Colonic mucosa (tissue), 4 donors: ENCODE measurements around the gene IER5L. TPM values are rescaled to one million over a fixed set of nuclear protein-coding genes. Genes with fewer than 3 reads are reported as not detected.

Source experiments
- DNase-seq: peaks from one replicate; pipeline ENCODE4 v3.0.0-alpha.2; 2020
- H3K27ac ChIP-seq: fragments of 200-600 bp; one replicate; pipeline ENCODE4 v1.8.0; 2021
- H3K27me3 ChIP-seq: fragments of 200-600 bp; one replicate; pipeline ENCODE4 v1.8.0; 2021
- H3K36me3 ChIP-seq: fragments of 200-600 bp; one replicate; pipeline ENCODE4 v1.8.0; 2021
- H3K4me1 ChIP-seq: fragments of 200-600 bp; one replicate; pipeline ENCODE4 v1.8.0; 2021; ENCODE audit warnings: mild to moderate bottlenecking
- H3K4me3 ChIP-seq: fragments of 200-600 bp; one replicate; pipeline ENCODE4 v1.8.0; 2021
- H3K9ac ChIP-seq, 2 donors: one replicate each; pipeline ENCODE4 v1.7.0; 2013; ENCODE audit warnings: control low read depth in 2 of 2, low read depth in 2 of 2, low read length in 2 of 2
- H3K9me3 ChIP-seq: fragments of 200-600 bp; one replicate; pipeline ENCODE4 v1.8.0; 2021
- intact Hi-C: fragments of 100-400 bp; cut with DNase I; formaldehyde crosslinking; loops from one replicate; pipeline ENCODE4 v1.14.1; 2022
- total RNA-seq, 2 donors: library from RNA; stranded (reverse); fragmentation: NEBNext Ultra II Directional in 1 of 2; extraction: Animal tissue kit (Norgen Biotek cat#: 25700) in 1 of 2; gene quantifications; one replicate each; pipeline ENCODE4 v1.2.1, GENCODE V29; 2021
- TF ChIP-seq, protein P1 (sequence below): fragments of 200-600 bp; IDR thresholded peaks from one replicate; pipeline ENCODE4 v1.8.0; 2022; ENCODE audit warnings: antibody characterized with exemption, mild to moderate bottlenecking
- donor health status: healthy.
- donor health status: DM: no; HTN: no; CAD: no.
- donor health status: DM: no; HTN: no; CAD: no.

The IER5L gene
- total RNA-seq, 2 donors from 2014 or later = 9.1 to 9.6 TPM

DNA sequence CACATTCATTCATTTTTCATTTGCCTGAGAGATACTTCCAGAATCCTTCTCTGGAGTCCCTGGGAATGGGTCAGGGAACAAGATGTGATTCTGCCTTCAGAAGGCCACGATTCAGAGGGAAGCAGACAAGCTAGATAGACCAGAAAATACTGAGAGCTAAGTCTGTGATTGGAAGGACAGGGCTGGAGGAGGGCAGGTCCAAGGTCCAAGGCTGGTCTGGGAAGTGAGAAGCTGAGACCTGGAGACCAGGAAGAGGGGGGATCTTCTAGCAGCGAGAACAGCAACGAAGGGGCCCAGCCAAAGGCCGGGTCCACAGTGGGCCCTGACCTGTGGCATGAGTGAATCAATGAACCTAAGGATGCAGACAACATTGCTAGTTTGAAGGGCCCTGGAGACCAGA, 4.1 kb upstream of the IER5L start:
- Histone ChIP-seq H3K9ac (no peak overlapping the region), H3K27ac (peak overlapping the region; percentile 30), H3K27me3 (no peaks in the 10 kb centered on the region), H3K9me3 (no peaks in the 10 kb centered on the region), H3K4me3 (no peak overlapping the region), H3K4me1 (peaks cover 31% of the 10 kb centered on the region), H3K36me3 (no peaks in the 10 kb centered on the region)
- TF ChIP-seq, protein P1, sequence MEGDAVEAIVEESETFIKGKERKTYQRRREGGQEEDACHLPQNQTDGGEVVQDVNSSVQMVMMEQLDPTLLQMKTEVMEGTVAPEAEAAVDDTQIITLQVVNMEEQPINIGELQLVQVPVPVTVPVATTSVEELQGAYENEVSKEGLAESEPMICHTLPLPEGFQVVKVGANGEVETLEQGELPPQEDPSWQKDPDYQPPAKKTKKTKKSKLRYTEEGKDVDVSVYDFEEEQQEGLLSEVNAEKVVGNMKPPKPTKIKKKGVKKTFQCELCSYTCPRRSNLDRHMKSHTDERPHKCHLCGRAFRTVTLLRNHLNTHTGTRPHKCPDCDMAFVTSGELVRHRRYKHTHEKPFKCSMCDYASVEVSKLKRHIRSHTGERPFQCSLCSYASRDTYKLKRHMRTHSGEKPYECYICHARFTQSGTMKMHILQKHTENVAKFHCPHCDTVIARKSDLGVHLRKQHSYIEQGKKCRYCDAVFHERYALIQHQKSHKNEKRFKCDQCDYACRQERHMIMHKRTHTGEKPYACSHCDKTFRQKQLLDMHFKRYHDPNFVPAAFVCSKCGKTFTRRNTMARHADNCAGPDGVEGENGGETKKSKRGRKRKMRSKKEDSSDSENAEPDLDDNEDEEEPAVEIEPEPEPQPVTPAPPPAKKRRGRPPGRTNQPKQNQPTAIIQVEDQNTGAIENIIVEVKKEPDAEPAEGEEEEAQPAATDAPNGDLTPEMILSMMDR = no peak
- DNase-seq = peak; percentile 69
- intact Hi-C loops = no loop called here

DNA sequence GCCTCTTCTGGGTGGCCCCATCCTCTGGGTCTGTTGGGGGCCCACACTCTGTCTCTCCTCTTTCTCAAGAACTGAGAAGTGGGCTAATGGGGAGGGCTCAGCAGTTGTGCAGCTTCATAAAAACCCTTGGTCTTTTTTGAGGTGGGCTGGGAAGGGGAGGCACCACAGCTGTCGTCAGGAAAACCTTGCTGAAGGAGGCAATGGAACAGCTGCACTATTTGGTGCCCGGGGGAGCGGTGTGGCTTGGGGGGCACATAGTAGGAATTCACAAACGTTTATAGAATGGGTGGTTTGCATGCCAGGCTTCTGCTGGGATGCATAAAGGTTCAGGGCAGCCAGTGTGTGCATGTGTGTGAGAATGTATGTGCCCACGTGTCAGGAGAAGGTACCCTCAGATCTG, 3.2 kb upstream of the IER5L start:
- H3K27me3 ChIP-seq = no peaks in the 10 kb centered on the region
- intact Hi-C loops = no loop called here
- H3K27ac ChIP-seq = peak overlapping the region; percentile 58
- no peak for DNase-seq
- TF ChIP-seq, protein P1 = no peak
- H3K9me3 ChIP-seq = no peaks in the 10 kb centered on the region
- H3K4me3 ChIP-seq = no peak overlapping the region
- no peaks in the 10 kb centered on the region for H3K36me3 ChIP-seq
- H3K4me1 ChIP-seq = peaks cover 31% of the 10 kb centered on the region
- no peak overlapping the region for H3K9ac ChIP-seq

DNA sequence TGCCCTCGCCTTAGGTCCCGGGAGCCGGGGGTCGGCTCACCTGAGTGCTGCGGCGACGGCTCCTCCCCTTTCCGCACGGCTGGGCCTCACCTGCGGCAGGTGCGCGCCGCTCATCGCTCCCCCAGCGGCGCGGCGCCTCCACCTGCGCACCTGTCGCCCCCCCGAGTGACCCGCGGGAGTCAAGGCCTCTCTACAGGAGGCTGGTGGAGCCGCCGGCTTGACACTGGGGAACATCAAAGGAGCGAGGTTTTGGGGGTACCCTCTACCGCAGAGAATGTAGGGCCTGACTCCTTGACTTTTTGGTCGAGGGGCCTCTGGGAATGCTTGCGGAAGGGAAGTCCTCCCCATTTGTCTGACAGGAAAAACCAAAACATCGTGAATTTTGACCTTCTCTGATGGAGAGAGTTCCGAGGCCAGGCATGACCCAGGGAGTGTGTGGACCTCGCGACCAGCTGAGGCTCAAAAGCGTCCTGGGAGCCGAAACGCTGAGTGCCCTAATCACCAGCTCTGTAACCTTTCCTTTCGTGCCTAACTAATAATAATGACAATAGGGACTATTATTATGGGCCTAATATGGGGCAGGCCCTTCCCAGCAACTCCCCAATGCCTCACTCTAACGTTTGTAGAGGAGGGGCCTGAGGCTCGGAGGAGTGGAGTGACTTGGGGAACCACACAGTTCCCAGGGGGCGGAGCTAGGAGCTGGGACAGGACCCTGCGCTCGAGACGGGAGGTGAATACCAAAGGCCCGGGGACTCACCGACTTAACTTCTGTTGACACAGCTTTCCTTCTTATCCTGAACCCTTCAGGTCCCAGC, 714 bp upstream of the IER5L start:
- Histone ChIP-seq H3K4me1 (peaks cover 26% of the 10 kb centered on the region), H3K27me3 (no peaks in the 10 kb centered on the region), H3K4me3 (peak overlapping the region; percentile 75), H3K36me3 (no peaks in the 10 kb centered on the region), H3K27ac (peak overlapping the region; percentile 87), H3K9me3 (no peaks in the 10 kb centered on the region), H3K9ac (peak overlapping the region in 1 of 2 donors; percentile 43)
- TF ChIP-seq, protein P1 = no peak
- peak; percentile 60 for DNase-seq
- intact Hi-C loops = no loop called here

DNA sequence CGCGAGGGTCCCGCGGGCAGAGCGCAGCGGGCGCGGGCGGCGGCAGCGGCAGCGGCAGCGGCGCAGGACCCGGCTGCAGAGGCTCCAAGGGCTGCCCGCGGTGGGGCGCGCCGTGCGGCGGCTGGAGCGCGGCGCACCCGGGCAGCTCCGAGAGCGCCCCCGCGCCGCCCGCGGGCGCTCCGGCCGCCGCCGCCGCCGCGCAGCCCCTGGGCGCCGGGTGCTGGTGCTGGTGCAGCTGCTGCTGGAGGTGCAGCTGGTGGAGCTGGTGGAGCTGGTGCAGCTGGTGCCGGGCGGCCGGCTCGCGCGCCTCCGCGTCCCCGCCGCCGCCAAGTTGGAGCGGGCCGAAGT, 644 bp downstream of the IER5L start:
- intact Hi-C loops = no loop called here
- no peak for DNase-seq
- Histone ChIP-seq H3K27ac (peak overlapping the region; percentile 87), H3K9ac (peak overlapping the region; percentile 88 to 91), H3K9me3 (no peaks in the 10 kb centered on the region), H3K36me3 (no peaks in the 10 kb centered on the region), H3K4me1 (peaks cover 26% of the 10 kb centered on the region), H3K4me3 (peak overlapping the region; percentile 75), H3K27me3 (no peaks in the 10 kb centered on the region)
- TF ChIP-seq, protein P1 = no peak

DNA sequence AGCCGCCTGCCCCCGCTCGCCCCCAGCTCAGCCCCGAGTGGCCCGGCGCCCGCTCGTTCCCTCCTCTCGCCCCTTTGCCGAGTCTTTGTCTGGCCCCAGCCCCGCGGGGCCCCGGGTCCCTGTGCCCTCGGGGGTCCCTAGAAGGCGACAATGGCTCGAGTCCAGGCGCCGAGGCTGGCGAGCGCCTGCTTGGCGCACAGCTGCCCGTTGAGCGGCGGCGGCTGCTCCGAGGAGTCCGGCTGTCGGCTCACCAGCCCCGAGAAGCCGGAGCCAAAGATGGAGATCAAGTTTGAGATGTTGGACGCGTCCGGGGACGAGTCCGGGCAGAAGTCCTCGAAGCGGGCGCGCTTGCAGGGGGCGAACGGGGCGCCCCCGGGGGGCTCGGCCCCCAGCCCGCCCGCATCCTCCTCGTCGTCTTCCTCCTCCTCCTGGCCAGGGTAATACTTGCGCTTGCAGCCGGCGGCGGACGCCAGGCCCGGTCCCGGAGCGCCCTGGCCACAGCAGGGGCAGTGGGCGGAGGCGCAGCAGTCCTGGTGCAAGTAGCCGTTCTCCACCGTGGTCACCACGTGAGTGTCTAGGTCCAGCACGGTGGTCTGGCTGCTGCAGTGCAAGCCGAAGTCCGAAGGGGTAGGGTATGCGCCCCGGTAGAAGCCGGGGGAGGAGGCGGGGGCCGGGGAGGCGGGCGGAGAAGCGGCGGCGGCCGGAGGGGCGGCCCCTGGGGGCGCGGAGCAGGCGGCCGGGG, 1.2 kb downstream of the IER5L start:
- TF ChIP-seq, protein P1 = no peak
- H3K4me3 ChIP-seq = peak overlapping the region; percentile 73
- H3K9ac ChIP-seq = peak overlapping the region; percentile 91 to 97
- peak overlapping the region; percentile 98 for H3K27ac ChIP-seq
- peak; percentile 48 for DNase-seq
- H3K9me3 ChIP-seq = no peaks in the 10 kb centered on the region
- H3K27me3 ChIP-seq = no peaks in the 10 kb centered on the region
- no peaks in the 10 kb centered on the region for H3K36me3 ChIP-seq
- H3K4me1 ChIP-seq = peaks cover 25% of the 10 kb centered on the region
- intact Hi-C loops = no loop called here
